HG03342 (cell line): ENCODE data around the gene OTUD7B.
"Not testable (repeated sequence)": the region's sequence is repeated elsewhere in the genome, so short reads cannot be mapped to it uniquely, and the experiment has no call there.

Experiments
- ATAC-seq: cut with Tn5 transposase; IDR thresholded peaks from one replicate; pipeline ENCODE4 v1.9.1; 2021; ENCODE audit warnings: mild to moderate bottlenecking, moderate library complexity; ENCODE audit not compliant: unreplicated experiment

The OTUD7B gene

GRCh38 chr1:149962039-149962647 lies 48.4 kb downstream of the OTUD7B start:
- no peak for ATAC-seq

DNA sequence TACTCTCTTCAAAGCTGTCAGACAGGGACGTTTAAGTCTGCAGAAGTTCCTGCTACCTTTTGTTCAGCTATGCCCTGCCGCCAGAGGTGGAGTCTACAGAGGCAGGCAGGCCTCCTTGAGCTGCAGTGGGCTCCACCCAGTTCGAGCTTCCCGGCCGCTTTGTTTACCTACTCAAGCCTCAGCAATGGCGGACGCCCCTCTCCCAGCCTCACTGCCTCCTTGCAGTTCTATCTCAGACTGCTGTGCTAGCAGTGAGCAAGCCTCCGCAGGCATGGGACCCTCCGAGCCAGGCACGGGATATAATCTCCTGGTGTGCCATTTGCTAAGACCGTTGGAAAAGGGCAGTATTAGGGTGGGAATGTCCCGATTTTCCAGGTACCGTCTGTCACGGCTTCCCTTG lies 53.0 kb downstream of the OTUD7B start:
- not testable (repeated sequence) for ATAC-seq

- no peak for ATAC-seq
Measured at GRCh38 chr1:149949911-149950310, 60.6 kb downstream of the OTUD7B start.

DNA sequence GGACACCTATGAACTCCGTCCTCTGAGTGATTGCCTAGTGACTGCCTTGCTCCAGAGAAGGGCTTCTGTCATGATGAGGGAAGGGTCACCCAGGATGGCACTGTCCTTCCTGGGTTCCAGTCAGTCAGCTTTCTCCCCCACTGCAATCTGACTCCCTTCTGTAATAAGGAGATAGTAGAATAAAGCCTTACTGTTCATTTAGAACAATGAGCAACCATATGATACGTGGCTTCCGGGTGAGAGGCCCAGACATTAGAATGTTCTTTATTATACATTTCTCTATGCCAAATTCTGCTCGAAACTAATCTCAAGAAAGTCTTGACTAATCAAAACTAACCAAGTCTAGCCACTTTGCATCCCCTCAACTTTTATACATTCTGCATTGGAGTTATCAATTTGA lies 65.3 kb downstream of the OTUD7B start:
- ATAC-seq, result no peak

DNA sequence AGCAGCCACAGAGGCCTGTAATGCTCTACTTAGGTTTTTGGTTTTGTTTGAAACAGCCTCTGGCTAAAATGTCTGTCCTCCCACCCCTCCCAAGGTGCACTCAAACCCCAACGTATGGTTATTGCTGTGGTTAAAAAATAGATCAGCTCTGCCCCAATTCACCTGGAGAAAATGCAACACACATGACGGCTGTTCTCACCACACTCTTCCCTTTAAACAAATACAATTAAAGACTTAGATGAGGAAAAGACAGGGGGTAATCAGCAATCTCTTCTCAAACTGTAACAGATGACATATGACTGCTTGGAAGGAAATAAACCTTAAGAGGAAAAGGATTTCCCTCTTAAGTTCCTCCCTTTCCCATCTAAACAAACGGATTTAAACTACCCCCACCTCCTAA lies 67.6 kb downstream of the OTUD7B start:
- ATAC-seq, result no peak

DNA sequence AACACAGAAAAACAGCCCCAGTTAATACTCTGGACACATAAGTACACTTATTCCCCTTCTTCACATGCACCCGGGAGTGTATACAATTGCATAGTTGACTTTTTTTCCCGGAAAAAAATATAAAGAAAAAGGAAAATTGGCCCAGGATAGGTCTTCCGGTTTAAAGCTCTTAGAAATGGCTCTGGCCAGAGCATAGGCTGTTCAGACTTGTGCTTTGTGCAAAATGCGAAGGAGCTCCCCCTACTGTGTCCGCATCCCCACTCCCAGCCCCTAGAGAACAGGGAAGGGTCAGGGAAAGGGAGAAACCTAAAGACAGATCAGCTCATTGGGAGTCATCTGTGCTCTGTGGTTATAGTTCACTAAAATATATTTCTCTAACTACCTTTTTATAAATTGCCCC lies 68.3 kb downstream of the OTUD7B start:
- ATAC-seq, result no peak

DNA sequence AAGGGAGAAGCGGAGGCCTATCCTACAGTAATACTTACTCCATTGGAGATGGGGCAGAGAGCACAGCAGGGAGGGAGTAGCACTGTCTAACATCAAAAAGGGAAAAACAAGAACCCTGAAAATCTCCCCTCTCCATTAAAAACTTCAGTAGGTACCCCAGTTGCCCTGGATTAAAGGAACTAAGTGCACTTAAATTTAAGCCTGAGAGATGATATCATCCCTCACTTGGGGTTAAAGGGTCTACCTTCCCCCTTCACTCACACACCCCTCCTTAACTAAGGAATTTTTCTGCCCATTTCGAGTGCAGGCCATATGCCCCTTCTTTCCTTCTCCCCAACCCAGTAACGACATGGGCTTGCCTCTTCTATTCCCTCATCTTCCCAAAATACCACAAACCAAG lies 70.1 kb downstream of the OTUD7B start:
- no peak for ATAC-seq

DNA sequence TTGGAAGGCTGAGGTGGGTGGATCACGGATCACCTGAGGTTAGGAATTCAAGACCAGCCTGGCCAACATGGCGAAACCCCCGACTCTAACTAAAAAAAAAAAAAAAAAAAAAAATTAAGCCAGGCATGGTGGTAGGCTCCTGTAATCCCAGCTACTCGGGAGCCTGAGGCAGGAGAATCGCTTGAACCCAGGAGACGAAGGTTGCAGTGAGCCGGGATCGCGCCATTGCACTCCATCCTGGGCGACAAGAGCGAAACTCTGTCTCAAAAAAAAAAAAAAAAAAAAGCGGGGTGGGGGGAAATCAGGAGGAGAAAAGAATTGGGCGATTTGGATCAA lies 71.9 kb downstream of the OTUD7B start:
- not testable (repeated sequence) for ATAC-seq

- ATAC-seq, result no peak
Measured at GRCh38 chr1:149937759-149938158, 72.8 kb downstream of the OTUD7B start.

- no peak for ATAC-seq
Measured at GRCh38 chr1:149936992-149937705, 73.4 kb downstream of the OTUD7B start.

GRCh38 chr1:149936170-149936991 lies 74.1 kb downstream of the OTUD7B start, which contains the start of gene MTMR11:
TSS of gene MTMR11 (minus strand) at chr1:149936879. CDS start at chr1:149936647, 232 bp downstream.
- ATAC-seq, result no peak

- no peak for ATAC-seq
Measured at GRCh38 chr1:149934356-149934755, 76.2 kb downstream of the OTUD7B start.

GRCh38 chr1:149933208-149933607 lies 77.3 kb downstream of the OTUD7B start:
- no peak for ATAC-seq

DNA sequence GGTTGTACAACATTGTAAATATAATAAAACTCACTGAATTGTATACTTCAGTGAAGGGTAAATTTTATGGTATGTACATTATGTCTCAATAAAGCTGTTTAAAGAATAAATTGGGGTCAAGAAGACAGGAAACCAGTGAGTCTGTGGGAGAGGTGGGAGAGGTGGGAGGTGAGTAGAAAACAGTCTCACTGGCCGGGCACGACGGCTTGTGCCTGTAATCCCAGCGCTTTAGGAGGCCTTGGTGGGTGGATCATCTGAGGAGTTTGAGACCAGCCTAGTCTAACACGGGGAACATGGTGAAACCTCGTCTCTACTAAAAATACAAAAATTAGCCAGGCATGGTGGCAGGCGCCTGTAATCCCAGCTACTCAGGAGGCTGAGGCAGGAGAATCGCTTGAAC lies 78.1 kb downstream of the OTUD7B start:
- no peak for ATAC-seq

DNA sequence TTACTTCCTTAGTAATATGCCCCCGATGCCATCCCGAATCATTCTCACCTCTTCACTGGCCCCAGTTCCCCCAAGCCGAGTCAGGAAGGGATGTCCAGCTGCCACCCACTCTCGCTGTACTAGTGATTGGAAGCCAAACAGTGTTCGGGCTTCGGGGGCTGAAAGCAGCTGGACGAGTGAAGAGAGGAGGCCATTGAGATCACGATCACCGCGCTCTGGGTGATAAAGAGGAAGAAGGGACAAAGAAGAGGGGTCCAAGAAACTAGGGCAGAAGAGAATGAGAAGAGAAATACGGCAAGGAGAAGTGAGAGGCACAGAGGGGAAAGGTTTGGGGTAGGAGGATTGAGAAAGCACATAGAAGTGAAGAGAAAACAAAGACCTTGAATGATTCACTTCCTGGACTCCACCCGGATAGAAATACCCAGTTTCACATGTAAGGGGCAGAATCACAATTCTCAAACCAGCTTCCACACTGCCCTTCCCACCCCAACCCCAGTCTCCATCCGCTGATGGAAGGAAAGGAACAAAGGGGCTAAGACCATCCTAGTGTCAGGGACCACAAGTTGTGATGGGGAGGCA lies 79.2 kb downstream of the OTUD7B start:
- no peak for ATAC-seq

- no peak for ATAC-seq
Measured at GRCh38 chr1:149929856-149930255, 80.7 kb downstream of the OTUD7B start.

- no peak for ATAC-seq
Measured at GRCh38 chr1:149928401-149928724, 82.2 kb downstream of the OTUD7B start.

DNA sequence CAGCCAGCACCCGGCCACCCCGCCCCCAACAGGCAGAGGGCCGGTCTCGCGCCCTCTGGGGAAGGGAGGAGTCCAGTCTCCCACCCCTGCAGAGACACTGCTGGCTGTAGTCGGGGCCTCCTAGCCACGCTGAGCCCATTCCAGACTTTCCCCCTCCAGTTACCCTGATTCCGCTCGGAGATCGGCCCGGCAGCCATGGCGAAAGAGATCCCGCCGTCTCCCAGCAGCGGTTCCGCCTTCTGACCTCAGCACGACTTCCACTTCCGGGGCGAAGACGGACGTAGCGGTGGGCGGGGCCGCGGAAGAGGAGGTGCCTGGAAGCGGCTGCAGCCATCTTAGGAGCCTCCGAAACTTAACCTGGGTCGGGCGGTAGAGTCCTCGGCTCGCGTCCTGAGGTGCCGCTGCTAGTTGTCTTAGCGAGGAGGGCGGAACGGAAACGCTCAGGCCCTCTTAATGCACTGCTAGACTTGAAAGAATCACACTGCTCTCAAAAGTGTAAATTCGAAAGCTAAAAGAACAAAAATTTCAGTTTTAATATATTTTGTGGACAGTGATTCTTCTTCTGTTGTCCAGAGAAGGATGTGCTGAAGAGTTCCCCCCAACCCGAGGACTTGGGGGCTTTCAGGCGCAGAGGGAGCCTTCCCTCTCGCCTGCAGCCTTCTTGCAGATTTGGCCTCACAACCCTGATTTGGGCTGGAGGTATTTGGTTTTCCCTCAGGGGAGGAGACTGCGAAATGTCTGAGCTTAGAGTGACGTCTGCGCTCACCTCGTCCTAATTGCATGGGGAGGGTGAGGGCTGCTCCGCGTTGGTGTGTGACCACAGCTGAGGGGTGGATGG lies 82.7 kb downstream of the OTUD7B start, which contains the start of gene SF3B4:
Gene SF3B4, minus strand, starts transcription at position 241 of the 838 bp plus-strand sequence. Its CDS starts 44 bp downstream, at position 197.
- ATAC-seq, result peak; percentile 90

DNA sequence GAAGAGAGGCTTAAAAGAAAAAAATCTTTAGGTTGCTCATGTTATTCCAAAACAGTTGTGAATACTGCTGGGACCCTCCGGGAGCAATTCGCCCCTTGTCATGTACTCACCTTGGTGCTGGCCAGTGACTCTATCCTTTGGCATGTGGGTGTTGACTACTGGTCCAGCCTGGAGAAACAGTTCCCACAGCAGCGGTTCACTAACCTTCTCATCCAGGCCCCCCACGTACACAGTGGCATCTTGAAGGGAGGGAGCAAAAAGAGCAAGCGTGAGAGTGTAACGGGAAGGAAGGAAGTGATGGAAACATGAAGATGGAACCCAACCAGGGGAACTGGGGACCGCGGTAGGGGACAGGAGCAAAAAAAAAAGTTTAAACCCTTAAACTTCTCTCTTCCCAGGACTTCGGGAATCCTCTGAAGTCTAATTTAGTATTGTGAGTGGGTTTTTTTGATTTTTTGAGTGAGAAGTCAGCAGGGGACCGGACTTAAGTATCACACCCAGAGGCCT lies 83.4 kb downstream of the OTUD7B start:
- no peak for ATAC-seq

GRCh38 chr1:149926296-149926695 lies 84.2 kb downstream of the OTUD7B start:
- no peak for ATAC-seq
